IMR-90 (cell line): ENCODE results near the gene COQ10A. TPM values are rescaled to one million over a fixed set of nuclear protein-coding genes. Genes with fewer than 3 reads are reported as not detected.

Source experiments
- ATAC-seq: fragments of 200-7000 bp; cut with Tn5 transposase; 2 replicates; pipeline ENCODE4 v1.9.1; 2020; ENCODE audit warnings: low read depth, mild to moderate bottlenecking, moderate library complexity
- BruUV-seq: library from RNA; stranded (reverse); fragments of 400-500 nt; replicated peaks from 2 replicates; lab custom pipeline; 2021; lab: Mats Ljungman, UMichigan
- CTCF ChIA-PET: fragments of 300-600 bp; formaldehyde crosslinking; extraction: SDS; loops from one replicate; lab custom pipeline; 2021; ENCODE audit warnings: antibody characterized with exemption; lab: Yijun Ruan, JAX
- POLR2A ChIA-PET: fragments of 300-600 bp; sonication (Branson Sonifier 250); formaldehyde crosslinking; loops from one replicate; lab custom pipeline; 2022; ENCODE audit warnings: antibody characterized with exemption; ENCODE audit not compliant: unreplicated experiment; lab: Charles Lee
- DNase-seq: peaks from one replicate; pipeline ENCODE4 v3.0.0; 2013
- H2AFZ ChIP-seq: replicated peaks from 2 replicates; pipeline ENCODE3; 2013; ENCODE audit warnings: low read length, mild to moderate bottlenecking; ENCODE audit not compliant: poor library complexity
- H2AK5ac ChIP-seq: 2 replicates; pipeline ENCODE4 v1.6.1; 2013; ENCODE audit warnings: low read depth, low read length, inconsistent platforms
- H2AK9ac ChIP-seq: replicated peaks from 2 replicates; pipeline ENCODE3; 2013; ENCODE audit warnings: mild to moderate bottlenecking, low read depth, low read length, moderate library complexity; ENCODE audit not compliant: poor library complexity
- H2BK120ac ChIP-seq: 2 replicates; pipeline ENCODE4 v1.6.1; 2013; ENCODE audit warnings: low read depth, low read length, inconsistent platforms
- H2BK15ac ChIP-seq: 3 replicates; pipeline ENCODE4 v1.6.1; 2013; ENCODE audit warnings: low read depth, low read length, inconsistent platforms
- H2BK20ac ChIP-seq: 2 replicates; pipeline ENCODE4 v1.6.1; 2013; ENCODE audit warnings: low read depth, mild to moderate bottlenecking, inconsistent platforms, low read length, moderate library complexity
- H2BK5ac ChIP-seq: 2 replicates; pipeline ENCODE4 v1.6.1; 2013; ENCODE audit warnings: mild to moderate bottlenecking, low read depth, low read length, inconsistent platforms; ENCODE audit not compliant: poor library complexity, severe bottlenecking
- H3K14ac ChIP-seq: replicated peaks from 2 replicates; pipeline ENCODE4 v1.6.1; 2013; ENCODE audit warnings: low read depth, low read length, inconsistent platforms
- H3K18ac ChIP-seq: 2 replicates; pipeline ENCODE4 v1.6.1; 2013; ENCODE audit warnings: low read depth, low read length, control low read depth
- H3K23ac ChIP-seq: 2 replicates; pipeline ENCODE4 v1.6.1; 2013; ENCODE audit warnings: low read depth, low read length, inconsistent platforms
- H3K27ac ChIP-seq: 2 replicates; pipeline ENCODE4 v1.5.1; 2013; ENCODE audit warnings: mild to moderate bottlenecking, control low read depth, low read length; ENCODE audit not compliant: insufficient read depth
- H3K27me3 ChIP-seq: 2 replicates; pipeline ENCODE4 v1.6.1; 2013; ENCODE audit warnings: low read length; ENCODE audit not compliant: control insufficient read depth, insufficient read depth
- H3K36me3 ChIP-seq: 2 replicates; pipeline ENCODE4 v1.6.1; 2013; ENCODE audit warnings: low read length, mixed read lengths; ENCODE audit not compliant: control insufficient read depth, insufficient read depth
- H3K4ac ChIP-seq: 2 replicates; pipeline ENCODE4 v1.6.1; 2013; ENCODE audit warnings: low read depth, low read length, inconsistent platforms
- H3K4me1 ChIP-seq: 2 replicates; pipeline ENCODE4 v1.6.1; 2013; ENCODE audit warnings: low read length, mixed read lengths; ENCODE audit not compliant: control insufficient read depth, insufficient read depth
- H3K4me2 ChIP-seq: 2 replicates; pipeline ENCODE4 v1.6.1; 2013; ENCODE audit warnings: low read depth, mild to moderate bottlenecking, control low read depth, low read length, moderate library complexity
- H3K4me3 ChIP-seq: 2 replicates; pipeline ENCODE4 v1.5.1; 2013; ENCODE audit warnings: low read depth, mild to moderate bottlenecking, control low read depth, low read length, moderate library complexity; ENCODE audit not compliant: insufficient read depth
- H3K56ac ChIP-seq: 2 replicates; pipeline ENCODE4 v1.6.1; 2013; ENCODE audit warnings: low read length, inconsistent platforms; ENCODE audit not compliant: insufficient read depth; ENCODE audit errors: extremely low read depth
- H3K79me1 ChIP-seq, 2 experiments: 2 replicates each; pipeline ENCODE4 v1.6.1; 2013; ENCODE audit warnings: low read length in 2 of 2, inconsistent platforms in 1 of 2, low read depth in 1 of 2
- H3K9ac ChIP-seq: 2 replicates; pipeline ENCODE4 v1.6.1; 2013; ENCODE audit warnings: low read depth, low read length, control low read depth
- H3K9me1 ChIP-seq: 2 replicates; pipeline ENCODE4 v1.6.1; 2013; ENCODE audit warnings: low read length, inconsistent platforms; ENCODE audit not compliant: insufficient read depth
- H3K9me3 ChIP-seq: 2 replicates; pipeline ENCODE4 v1.6.1; 2013; ENCODE audit warnings: low read length; ENCODE audit not compliant: control insufficient read depth, insufficient read depth
- H4K20me1 ChIP-seq: 2 replicates; pipeline ENCODE4 v1.6.1; 2013; ENCODE audit warnings: low read length, inconsistent platforms; ENCODE audit not compliant: insufficient read depth
- H4K5ac ChIP-seq: 2 replicates; pipeline ENCODE4 v1.6.1; 2013; ENCODE audit warnings: mild to moderate bottlenecking, low read depth, low read length, control low read depth
- H4K8ac ChIP-seq, 2 experiments: 2 replicates each; pipeline ENCODE4 v1.6.1; 2013; ENCODE audit warnings: low read depth in 2 of 2, low read length in 2 of 2, control low read depth in 1 of 2, inconsistent platforms in 1 of 2
- H4K91ac ChIP-seq: 2 replicates; pipeline ENCODE4 v1.6.1; 2013; ENCODE audit warnings: low read depth, low read length, inconsistent platforms; ENCODE audit not compliant: insufficient read depth
- BHLHE40 ChIP-seq: fragments of 150-350 bp; IDR thresholded peaks from 2 replicates; pipeline ENCODE4 v1.6.1; 2016; ENCODE audit warnings: mild to moderate bottlenecking, low read depth, low read length
- CEBPB ChIP-seq: IDR thresholded peaks from 2 replicates; pipeline ENCODE4 v1.6.1; 2012; ENCODE audit warnings: low read depth, low read length, improper control_type of control experiment
- CHD1 ChIP-seq: IDR thresholded peaks from 2 replicates; pipeline ENCODE4 v1.6.1; 2012; ENCODE audit warnings: low read depth, low read length, improper control_type of control experiment
- FOS ChIP-seq: fragments of 150-350 bp; IDR thresholded peaks from 2 replicates; pipeline ENCODE4 v1.6.1; 2016; ENCODE audit warnings: low read depth, low read length
- MAFK ChIP-seq: IDR thresholded peaks from 2 replicates; pipeline ENCODE4 v1.6.1; 2012; ENCODE audit warnings: low read depth, low read length, improper control_type of control experiment
- MAZ ChIP-seq: IDR thresholded peaks from 2 replicates; pipeline ENCODE4 v1.6.1; 2012; ENCODE audit warnings: low read depth, mild to moderate bottlenecking, low read length, improper control_type of control experiment, moderate library complexity, borderline replicate concordance
- MXI1 ChIP-seq: IDR thresholded peaks from 2 replicates; pipeline ENCODE4 v1.6.1; 2012; ENCODE audit warnings: low read depth, mild to moderate bottlenecking, low read length, moderate library complexity, borderline replicate concordance
- NFE2L2 ChIP-seq: fragments of 150-350 bp; IDR thresholded peaks from 2 replicates; pipeline ENCODE4 v1.6.1; 2016; ENCODE audit warnings: low read depth, mild to moderate bottlenecking, low read length
- POLR2A ChIP-seq: IDR thresholded peaks from 2 replicates; pipeline ENCODE4 v1.6.1; 2012; ENCODE audit warnings: mild to moderate bottlenecking, low read depth, low read length
- RAD21 ChIP-seq: IDR thresholded peaks from 2 replicates; pipeline ENCODE4 v1.6.1; 2012; ENCODE audit warnings: low read length, improper control_type of control experiment
- RCOR1 ChIP-seq: IDR thresholded peaks from 2 replicates; pipeline ENCODE4 v1.6.1; 2012; ENCODE audit warnings: mild to moderate bottlenecking, low read length, improper control_type of control experiment; ENCODE audit not compliant: insufficient replicate concordance
- RFX5 ChIP-seq: IDR thresholded peaks from 2 replicates; pipeline ENCODE4 v1.8.0; 2012; ENCODE audit warnings: low read depth, mild to moderate bottlenecking, low read length, moderate library complexity
- SMC3 ChIP-seq: fragments of 150-350 bp; IDR thresholded peaks from 2 replicates; pipeline ENCODE4 v1.6.1; 2016; ENCODE audit warnings: low read depth, mild to moderate bottlenecking, antibody characterized with exemption, low read length, moderate library complexity
- WGBS, 2 experiments: methylation state at CpG; one replicate each; pipeline versions ENCODE4 v1.1.5 to v1.1.7; 2013; ENCODE audit warnings: missing lambda C conversion rate in 2 of 2; ENCODE audit not compliant: insufficient read length in 1 of 2; ENCODE audit errors: extremely low coverage in 2 of 2; 5-methylcytosine and 5-hydroxymethylcytosine counted together
- dilution Hi-C: fragments of 300-500 bp; cut with HindIII; formaldehyde crosslinking; loops from one replicate; pipeline ENCODE4 v1.14.3; 2018; ENCODE audit warnings: low sequenced_read_pairs; ENCODE audit not compliant: unreplicated experiment
- in situ Hi-C: fragments of 300-500 bp; cut with MboI; formaldehyde crosslinking; loops from 3 replicates; pipeline ENCODE4 v1.14.3; 2019; ENCODE audit warnings: low sequenced_read_pairs, inconsistent platforms, mixed read lengths
- intact Hi-C: fragments of 100-400 bp; cut with micrococcal nuclease; formaldehyde crosslinking; loops from 2 replicates; pipeline ENCODE4 v1.10.0; 2022
- polyA plus RNA-seq, 3 experiments: library from polyadenylated mRNA; depleted of rRNA; stranded (reverse); fragments of >200 nt; gene quantifications; 2 replicates each; pipeline ENCODE4 v1.2.3, GENCODE V29; 2012; ENCODE audit warnings: low replicate concordance in 1 of 3
- total RNA-seq: library from RNA; depleted of rRNA; stranded (reverse); fragments of >200 nt; gene quantifications from 2 replicates; pipeline ENCODE4 v1.2.3, GENCODE V29; 2012
- TF ChIP-seq, protein P1 (sequence below): fragments of 150-350 bp; IDR thresholded peaks from 2 replicates; pipeline ENCODE4 v1.6.1; 2016; ENCODE audit warnings: low read depth, mild to moderate bottlenecking, low read length, moderate library complexity, borderline replicate concordance
- TF ChIP-seq, protein P2 (sequence below): conservative IDR thresholded peaks from 2 replicates; pipeline ENCODE4 v1.5.1; 2012; ENCODE audit warnings: mild to moderate bottlenecking, low read depth, low read length, improper control_type of control experiment
- TF ChIP-seq, protein P3 (sequence below): fragments of 150-350 bp; IDR thresholded peaks from 2 replicates; pipeline ENCODE4 v1.6.1; 2017; ENCODE audit warnings: mild to moderate bottlenecking, antibody characterized with exemption, low read length, low read depth

The COQ10A gene
- total and polyA plus RNA-seq, 2 of the 4 experiments (the other 2 are of a cell fraction): 4.7 to 10.8 TPM

DNA sequence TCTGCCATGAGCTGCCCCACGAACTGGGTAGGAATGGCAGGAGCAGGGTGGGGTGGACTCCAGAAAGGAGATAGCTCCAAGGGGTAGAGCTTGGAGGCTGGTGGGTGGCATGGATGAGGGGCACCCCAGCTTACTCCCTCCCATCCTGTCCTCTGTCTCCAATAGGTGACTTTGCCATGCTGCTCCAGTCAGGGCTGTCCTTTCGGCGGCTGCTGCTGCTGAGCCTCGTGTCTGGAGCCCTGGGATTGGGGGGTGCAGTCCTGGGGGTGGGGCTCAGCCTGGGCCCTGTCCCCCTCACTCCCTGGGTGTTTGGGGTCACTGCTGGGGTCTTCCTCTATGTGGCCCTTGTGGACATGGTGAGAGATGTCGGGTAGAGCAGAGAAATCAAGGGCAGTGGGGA lies 29.8 kb upstream of the COQ10A start:
- Histone ChIP-seq H3K4me3 (no peak overlapping the region), H3K23ac (no peak overlapping the region), H3K4ac (no peak overlapping the region), H3K56ac (no peak overlapping the region), H3K79me1 (peaks cover 5 to 21% of the 10 kb centered on the region in 2 experiments; a peak in 3 of 4 replicates), H3K14ac (no peak overlapping the region), H3K27ac (no peak overlapping the region), H3K4me2 (no peak overlapping the region), H2BK20ac (no peak overlapping the region), H3K9ac (no peak overlapping the region), H4K91ac (no peak overlapping the region), H3K9me1 (peaks cover 14% of the 10 kb centered on the region; the same call in 1 of the 2 replicates), H2BK120ac (no peak overlapping the region), H3K18ac (no peak overlapping the region), H3K4me1 (peaks cover 5% of the 10 kb centered on the region; the same call in 1 of the 2 replicates), H2AK5ac (no peak overlapping the region), H2BK5ac (no peak overlapping the region), H4K20me1 (peaks cover 19% of the 10 kb centered on the region), H3K36me3 (peaks cover 39% of the 10 kb centered on the region), H2AFZ (peak overlapping the region; percentile 10), H4K8ac (no peak overlapping the region), H2BK15ac (no peak overlapping the region), H4K5ac (no peak overlapping the region), H3K9me3 (no peaks in the 10 kb centered on the region), H2AK9ac (peak overlapping the region; percentile 24), H3K27me3 (no peaks in the 10 kb centered on the region)
- ATAC-seq (no peak), DNase-seq (no peak)
- dilution Hi-C loops: no loop called here
- POLR2A ChIA-PET: no interaction called here
- CTCF ChIA-PET: no interaction called here
- intact Hi-C loops: no loop called here
- in situ Hi-C loops: no loop called here
- BruUV-seq: no TSS peak
- no CpG with 5 or more reads among the region's 5 CpGs for WGBS, 2 experiments
- no peak for TF ChIP-seq BHLHE40
- TF ChIP-seq RCOR1: no peak
- TF ChIP-seq, protein P1, sequence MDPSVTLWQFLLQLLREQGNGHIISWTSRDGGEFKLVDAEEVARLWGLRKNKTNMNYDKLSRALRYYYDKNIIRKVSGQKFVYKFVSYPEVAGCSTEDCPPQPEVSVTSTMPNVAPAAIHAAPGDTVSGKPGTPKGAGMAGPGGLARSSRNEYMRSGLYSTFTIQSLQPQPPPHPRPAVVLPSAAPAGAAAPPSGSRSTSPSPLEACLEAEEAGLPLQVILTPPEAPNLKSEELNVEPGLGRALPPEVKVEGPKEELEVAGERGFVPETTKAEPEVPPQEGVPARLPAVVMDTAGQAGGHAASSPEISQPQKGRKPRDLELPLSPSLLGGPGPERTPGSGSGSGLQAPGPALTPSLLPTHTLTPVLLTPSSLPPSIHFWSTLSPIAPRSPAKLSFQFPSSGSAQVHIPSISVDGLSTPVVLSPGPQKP: no peak
- TF ChIP-seq CHD1: no peak
- TF ChIP-seq, protein P2, sequence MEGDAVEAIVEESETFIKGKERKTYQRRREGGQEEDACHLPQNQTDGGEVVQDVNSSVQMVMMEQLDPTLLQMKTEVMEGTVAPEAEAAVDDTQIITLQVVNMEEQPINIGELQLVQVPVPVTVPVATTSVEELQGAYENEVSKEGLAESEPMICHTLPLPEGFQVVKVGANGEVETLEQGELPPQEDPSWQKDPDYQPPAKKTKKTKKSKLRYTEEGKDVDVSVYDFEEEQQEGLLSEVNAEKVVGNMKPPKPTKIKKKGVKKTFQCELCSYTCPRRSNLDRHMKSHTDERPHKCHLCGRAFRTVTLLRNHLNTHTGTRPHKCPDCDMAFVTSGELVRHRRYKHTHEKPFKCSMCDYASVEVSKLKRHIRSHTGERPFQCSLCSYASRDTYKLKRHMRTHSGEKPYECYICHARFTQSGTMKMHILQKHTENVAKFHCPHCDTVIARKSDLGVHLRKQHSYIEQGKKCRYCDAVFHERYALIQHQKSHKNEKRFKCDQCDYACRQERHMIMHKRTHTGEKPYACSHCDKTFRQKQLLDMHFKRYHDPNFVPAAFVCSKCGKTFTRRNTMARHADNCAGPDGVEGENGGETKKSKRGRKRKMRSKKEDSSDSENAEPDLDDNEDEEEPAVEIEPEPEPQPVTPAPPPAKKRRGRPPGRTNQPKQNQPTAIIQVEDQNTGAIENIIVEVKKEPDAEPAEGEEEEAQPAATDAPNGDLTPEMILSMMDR: no peak
- TF ChIP-seq CEBPB: no peak
- no peak for TF ChIP-seq POLR2A
- TF ChIP-seq RAD21: no peak
- no peak for TF ChIP-seq SMC3
- no peak for TF ChIP-seq RFX5
- TF ChIP-seq MAFK: no peak
- no peak for TF ChIP-seq MAZ
- TF ChIP-seq FOS: no peak
- no peak for TF ChIP-seq MXI1
- no peak for TF ChIP-seq NFE2L2
- TF ChIP-seq, protein P3, sequence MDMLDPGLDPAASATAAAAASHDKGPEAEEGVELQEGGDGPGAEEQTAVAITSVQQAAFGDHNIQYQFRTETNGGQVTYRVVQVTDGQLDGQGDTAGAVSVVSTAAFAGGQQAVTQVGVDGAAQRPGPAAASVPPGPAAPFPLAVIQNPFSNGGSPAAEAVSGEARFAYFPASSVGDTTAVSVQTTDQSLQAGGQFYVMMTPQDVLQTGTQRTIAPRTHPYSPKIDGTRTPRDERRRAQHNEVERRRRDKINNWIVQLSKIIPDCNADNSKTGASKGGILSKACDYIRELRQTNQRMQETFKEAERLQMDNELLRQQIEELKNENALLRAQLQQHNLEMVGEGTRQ: no peak
